UCSD-AML1 (cell line): ENCODE results near the gene MRPL4.

Experiments used
- DNase-seq: peaks from one replicate; lab custom pipeline; 2025; ENCODE audit not compliant: unreplicated experiment; lab: John Stamatoyannopoulos, UW

Gene MRPL4

GRCh38 chr19:10251792-10252694 lies at the start of gene MRPL4:
TSS of gene MRPL4 (plus strand) at chr19:10252214. CDS start at chr19:10252254, 40 bp downstream.
- peak; percentile 96 for DNase-seq

GRCh38 chr19:10203686-10204085 lies 48.3 kb upstream of the MRPL4 start:
- DNase-seq: no peak

GRCh38 chr19:10205636-10206035 lies 46.4 kb upstream of the MRPL4 start:
- DNase-seq: no peak

DNA sequence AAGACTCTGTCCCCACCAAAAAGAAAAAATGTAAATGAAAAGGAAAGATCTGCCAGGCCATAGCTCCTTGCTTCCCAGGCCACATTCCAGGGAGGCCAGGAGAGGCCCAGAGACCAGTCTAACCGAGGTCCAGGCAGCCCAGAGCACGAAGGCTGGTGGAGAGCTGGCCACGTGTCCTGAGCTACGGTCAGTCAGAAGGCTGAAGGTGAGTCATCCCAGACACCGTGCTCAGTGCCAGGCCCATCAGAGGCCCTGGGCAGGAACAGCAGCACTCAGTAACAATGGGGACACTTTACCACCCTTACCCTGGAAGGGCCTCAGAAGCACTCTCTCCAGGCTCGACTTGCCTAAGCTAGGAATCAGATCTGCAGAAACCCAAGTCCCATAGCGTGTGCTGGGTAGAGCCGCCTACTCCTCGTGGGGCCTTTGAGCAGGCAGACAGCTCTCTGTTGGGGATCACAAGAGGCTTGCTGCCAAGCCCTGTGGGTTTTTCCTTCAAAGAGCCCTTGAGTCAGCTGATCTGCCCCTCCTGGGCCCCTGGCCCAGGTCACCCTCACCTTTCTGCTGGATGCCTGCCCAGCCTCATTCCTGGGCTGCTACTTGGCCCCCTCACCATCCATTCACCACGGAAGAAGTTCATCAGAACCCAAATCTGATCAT lies 45.7 kb upstream of the MRPL4 start:
- no peak for DNase-seq

GRCh38 chr19:10207026-10207425 lies 45.0 kb upstream of the MRPL4 start:
- DNase-seq: no peak

GRCh38 chr19:10209315-10209714 lies 42.7 kb upstream of the MRPL4 start:
- no peak for DNase-seq

DNA sequence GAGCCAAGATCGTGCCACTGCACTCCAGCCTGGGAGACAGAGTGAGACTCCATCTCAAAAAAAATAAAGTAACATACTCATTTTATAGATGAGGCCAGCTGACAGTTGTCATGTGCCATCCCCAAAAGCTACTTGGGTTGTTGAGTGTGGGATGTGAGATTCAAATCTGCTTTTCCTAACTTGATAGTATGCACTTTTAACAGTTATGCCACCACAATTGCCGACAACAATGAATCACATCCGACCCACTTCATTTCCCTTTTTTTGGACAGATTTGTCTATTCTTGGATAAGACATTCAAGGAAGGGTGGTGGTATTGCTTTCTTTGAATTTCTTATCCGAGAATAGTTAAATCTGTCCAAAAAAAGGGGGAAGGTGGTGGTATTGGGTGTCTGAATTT lies 41.0 kb upstream of the MRPL4 start:
- DNase-seq: no peak

DNA sequence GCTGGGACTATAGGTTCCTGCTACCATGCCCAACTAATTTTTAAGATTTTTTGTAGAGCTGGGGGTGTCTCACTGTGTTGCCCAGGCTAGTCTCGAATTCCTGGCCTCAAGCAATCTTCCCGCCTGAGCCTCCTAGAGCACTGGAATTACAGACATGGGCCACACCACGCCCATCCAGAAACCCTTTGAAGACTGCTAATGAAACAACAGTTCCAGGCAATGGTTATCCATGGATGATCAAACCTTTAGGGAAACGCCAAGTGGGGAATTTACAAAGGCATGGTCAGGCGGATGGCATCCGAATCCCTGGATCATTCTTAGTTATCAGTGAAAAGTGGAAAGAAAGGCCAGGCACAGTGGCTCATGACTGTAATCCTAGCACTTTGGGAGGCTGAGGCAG lies 40.3 kb upstream of the MRPL4 start:
- DNase-seq: no peak

DNA sequence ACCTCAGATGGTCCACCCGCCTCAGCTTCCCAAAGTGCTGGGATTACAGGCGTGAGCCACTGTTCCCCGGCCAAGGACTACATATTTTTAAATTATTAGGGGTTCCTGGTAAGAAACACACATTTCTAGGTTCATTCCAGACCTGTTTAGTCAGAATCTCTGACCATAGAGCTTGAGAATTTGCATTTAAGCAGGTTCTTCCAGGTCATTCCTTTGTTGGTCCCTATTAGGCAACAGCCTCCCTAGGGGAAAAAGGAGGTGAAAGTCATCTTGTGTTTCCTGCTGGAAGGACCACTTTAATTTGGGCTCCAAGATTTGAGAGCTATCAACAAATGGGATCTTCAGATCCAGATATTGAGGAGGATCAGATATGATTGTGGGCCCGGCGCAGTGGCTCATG lies 37.2 kb upstream of the MRPL4 start:
- DNase-seq: no peak

- no peak for DNase-seq
Observed at GRCh38 chr19:10217085-10217484, 34.9 kb upstream of the MRPL4 start.

- peak; percentile 48 for DNase-seq
Observed at GRCh38 chr19:10219678-10220077, 32.3 kb upstream of the MRPL4 start.

DNA sequence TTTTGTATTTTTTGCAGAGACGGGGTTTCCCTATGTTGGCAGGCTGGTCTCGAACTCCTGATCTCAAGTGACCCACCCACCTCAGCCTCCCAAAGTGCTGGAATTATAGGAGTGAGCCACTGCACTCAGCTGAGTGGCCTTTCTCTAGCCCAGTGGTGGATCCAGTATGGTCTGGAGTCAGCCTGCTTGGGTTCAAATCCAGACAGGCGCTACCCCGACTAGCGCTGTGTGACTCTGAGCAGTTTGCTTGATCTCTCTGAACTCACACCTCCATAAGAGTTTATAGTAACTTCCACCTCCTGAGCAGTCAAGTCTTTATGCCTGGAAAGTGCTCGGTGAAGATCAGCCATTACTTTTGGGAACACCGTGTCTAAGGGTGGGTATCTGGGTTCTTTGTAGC lies 31.3 kb upstream of the MRPL4 start:
- DNase-seq: no peak

DNA sequence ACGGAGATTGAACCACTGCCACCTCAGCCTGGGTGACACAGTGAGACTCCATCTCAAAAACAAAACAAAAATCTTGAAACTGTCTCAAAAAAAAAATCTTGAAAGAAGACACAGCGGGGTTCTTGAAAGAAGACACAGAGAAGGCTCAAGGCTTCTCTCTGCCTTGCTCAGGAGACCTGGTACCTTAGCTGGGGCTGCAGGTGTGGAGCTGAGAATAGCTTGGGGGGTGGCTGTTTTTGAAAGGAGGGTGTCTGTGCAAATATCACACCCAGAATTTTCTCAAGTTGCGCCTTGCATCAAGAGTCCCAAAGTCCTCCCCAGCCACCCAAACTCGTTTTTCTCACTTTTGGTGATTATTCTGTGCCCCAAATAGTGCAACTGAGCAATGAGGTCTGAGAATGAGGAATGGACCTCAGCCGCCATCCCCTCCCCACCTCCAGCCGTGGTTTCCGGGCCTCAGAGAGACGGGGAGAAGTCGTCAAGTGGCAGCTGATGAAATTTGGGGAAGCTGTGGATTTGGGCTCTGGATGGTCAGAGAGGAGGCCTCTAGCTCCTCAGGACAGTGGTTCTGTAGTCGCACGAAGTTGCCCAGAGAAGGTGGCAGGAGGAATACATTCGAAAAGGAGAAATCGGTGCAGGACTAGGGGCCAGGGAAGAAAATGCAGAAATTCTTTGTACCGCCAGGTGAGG lies 29.7 kb upstream of the MRPL4 start:
- DNase-seq: peak; percentile 53

DNA sequence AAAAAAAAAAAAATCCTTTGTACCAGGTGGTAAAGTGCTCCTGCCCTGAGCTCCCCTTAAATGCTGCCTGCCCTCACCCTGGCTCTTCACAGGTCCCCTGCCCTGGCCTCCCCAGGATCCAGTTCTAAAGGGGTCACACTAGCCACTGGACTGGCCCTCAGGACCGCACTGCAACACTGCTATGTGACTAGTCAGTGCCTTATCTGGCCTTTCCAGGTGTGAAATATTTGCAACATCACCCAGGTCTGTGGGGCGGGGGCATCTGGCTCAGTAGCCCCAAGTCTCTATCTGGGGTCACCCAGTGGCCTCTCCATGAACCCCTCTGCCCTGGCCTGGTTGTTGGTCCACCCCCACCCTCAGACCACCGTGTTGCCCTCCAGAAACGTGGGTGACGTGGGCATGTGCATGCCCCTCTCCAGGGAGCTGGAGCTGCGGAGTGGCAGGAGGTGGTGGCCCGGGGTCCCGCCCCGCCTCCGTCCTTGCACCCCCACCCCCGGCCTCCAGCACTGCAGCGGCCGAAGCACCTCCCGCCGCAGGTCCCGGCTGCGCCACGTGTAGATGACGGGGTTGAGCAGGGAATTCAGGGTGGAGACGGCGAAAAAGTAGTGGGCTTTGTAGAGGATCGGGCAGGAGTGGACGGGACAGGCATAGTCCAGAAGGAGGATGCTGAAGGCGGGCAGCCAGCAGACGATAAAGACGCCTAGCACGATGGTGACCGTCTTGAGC lies 28.4 kb upstream of the MRPL4 start:
- DNase-seq: no peak

DNA sequence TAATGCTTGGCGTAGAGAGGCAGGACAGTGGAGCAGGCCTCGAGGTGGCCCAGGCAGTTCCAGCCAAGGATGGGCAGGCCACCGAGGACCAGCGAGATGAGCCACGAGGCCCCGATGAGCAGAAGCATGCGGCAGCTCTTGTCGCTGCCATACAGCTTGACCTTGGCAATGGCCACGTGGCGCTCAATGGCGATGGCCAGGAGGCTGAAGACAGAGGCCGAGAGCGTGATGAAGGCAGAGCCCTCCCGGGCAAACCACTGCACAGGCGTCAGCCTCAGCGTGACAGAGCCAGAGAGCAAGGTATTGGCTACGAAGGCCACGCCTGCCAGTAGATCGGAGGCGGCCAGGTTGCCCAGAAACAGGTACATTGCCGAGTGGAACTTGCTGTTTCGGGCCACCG lies 27.7 kb upstream of the MRPL4 start:
- DNase-seq: no peak

GRCh38 chr19:10226021-10226375 lies 26.0 kb upstream of the MRPL4 start:
- DNase-seq: no peak

- DNase-seq: no peak
Observed at GRCh38 chr19:10226376-10227025, 25.5 kb upstream of the MRPL4 start.

- no peak for DNase-seq
Observed at GRCh38 chr19:10227026-10227971, 24.7 kb upstream of the MRPL4 start.

DNA sequence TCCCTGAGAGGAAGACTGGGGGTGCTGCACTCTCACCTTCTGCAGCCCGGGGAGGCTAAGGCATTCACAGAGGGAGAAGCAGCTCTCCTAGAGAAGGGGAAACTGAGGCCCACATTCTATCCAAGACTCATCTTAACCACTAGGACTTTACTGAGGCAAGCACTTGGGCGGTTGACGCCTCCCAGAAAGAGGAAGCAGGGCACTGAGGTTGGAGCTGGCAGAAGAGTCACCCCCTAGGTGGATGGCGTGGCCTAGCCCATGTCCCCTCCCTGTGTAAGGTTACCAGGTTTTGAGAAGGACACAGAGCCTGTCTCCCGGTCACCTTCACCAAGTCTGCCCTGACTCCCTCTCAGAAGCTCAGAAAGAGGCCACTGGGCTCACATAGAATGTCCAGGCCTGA lies 23.6 kb upstream of the MRPL4 start:
- DNase-seq: no peak

GRCh38 chr19:10228920-10229319 lies 23.1 kb upstream of the MRPL4 start:
- DNase-seq: peak; percentile 51
